ENCODE measurements around the gene NAV2.

The NAV2 gene

GRCh38 chr11:20050551-20051333 is 338.1 kb downstream of the NAV2 start:
- DNase-seq: no peak

DNA sequence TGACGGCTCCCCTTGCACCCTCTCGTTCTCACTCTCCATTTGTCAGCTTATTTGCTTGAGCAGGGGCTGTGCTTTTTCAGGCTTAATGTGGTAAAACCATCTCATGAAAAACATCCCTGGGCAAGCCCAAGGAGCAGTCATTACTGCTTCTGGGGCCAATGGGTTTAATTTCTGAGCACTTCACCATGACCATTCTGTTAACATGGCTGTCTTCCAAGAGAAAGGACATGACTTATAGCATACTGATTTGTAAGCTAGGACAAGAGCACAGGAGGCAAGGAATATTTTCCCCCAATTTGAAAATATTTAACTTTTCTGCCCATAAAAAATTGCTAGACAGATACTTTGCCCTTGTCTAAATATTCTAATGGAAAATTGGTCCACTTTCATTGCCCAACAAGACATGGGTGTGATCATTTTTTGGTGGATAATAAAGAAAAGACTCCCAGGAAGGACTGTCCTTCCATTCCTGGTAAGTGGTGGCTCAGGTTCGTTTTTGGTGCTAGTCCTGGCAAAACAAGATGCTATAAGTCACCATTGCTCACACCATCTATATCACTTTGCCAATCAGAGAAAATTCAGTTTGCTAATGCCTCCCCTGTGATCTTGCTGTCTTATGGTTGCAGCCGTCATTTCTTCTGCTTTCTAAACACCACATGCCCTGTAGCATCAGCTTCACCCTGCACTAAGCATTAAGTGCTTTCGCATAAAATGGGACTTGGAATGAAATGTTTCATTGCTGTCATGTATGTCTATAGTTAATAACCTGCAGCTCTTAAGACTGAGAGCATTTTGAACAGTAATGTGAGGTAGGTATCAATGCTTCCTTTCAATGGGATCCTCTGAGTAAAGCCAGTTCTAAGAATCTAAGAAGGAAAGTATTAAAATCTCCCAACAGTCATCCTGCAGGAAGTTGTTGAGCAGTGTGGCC is 339.1 kb downstream of the NAV2 start:
- DNase-seq: no peak

GRCh38 chr11:20053572-20053971 is 340.9 kb downstream of the NAV2 start:
- no peak for DNase-seq

- DNase-seq: no peak
Measured at GRCh38 chr11:20054584-20054983, 341.9 kb downstream of the NAV2 start.

DNA sequence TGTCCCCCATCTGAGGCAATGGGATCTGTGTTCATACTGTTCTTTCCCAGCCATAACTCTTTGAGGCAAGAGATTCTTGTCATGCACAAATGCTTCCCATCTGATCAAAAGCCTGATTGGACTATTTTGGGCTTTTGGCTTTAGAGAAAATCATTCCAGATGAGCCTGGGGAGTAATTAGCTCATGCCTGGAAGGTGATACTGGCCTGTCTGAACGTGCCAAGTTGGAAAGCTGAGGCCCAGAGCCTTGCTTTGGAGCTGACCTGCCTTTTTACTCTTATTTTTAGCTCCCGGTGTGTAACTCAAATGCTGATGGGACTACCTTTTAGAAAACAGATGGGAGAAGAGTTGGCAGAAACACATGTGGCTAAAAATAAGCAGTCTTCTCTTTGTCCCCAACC is 342.7 kb downstream of the NAV2 start:
- no peak for DNase-seq

DNA sequence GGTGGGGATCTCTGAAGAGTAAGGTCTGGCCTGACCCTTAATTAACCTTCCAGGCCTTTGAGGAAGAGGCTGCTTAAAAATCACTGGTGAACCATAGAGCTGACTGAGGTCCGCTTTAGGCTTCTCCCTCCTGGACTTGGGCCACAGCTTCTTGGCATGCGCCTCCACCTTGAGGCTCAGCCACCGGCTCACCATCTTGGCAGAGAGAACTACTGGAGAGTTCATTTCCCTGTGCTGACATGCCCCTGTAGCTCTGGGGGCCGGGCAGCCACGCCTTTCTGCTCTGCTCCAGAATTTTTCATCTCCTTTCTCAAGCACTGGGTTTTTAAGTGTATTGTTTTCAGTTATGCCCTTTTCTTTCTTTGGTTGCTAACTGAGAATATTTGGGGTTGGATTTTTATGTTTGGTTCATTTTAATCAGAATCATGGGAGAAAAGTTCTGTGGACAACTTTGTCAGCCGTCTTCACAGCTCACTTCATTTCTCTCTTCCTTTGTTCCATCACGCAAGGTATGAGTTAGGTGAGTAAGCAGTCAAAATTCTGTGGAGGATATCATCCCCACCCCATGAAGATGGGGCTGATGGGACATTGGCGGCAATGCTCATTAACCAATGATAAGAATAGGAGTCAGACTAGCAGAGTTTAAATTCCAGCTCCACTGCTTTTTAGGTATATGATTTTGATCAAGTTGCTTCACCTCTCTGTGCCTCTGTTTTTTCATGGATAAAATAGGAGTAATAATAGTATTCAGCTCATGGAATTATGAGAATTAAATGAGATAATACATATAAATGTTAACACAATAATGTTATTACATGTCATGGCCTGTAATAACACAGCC is 343.7 kb downstream of the NAV2 start:
- no peak for DNase-seq

DNA sequence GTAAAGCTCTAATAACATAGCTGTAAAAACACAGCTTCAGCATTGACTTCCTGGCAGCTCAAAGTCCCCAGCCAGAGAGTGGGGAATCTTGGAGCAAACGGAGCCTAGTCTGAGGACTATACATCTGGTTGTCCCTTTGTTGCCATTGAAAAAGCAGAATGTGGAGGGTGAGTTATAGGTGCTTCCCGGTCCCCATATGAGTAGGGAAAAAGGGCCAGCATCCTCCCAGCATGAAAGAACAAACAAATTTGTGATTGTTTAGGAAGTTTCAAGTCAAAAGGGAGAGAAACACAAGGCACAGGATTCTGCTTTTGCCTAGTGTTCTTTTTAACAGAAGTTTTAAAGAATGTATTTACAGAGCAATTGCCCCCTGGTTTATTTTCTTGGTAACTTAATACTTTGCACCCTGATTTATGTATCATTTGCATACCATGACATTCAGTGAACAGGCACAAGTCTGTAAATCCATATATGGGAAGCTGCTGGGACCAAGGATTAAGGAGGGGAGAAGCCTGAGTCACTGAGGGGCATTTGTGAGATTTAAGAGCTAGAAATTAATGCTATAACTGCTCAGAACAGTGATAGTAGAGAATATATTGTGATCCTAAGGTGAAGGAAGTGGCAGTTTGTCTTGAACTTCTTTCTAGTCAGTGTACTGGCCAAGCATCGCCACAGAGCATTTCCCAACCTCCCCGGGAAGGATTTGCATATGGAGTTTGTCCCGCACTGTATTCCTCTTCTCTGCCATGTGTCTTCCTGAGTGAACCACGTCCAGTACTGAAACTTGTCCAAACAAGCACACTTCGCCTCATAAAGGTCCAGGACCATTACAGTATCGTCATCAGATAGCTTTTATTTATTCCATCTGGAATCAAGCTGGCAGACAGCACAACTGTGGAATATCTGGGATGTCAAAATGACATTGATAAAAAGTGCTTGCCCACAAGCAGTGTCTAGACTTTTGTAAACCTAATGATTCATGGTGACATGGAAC is 344.6 kb downstream of the NAV2 start:
- no peak for DNase-seq

DNA sequence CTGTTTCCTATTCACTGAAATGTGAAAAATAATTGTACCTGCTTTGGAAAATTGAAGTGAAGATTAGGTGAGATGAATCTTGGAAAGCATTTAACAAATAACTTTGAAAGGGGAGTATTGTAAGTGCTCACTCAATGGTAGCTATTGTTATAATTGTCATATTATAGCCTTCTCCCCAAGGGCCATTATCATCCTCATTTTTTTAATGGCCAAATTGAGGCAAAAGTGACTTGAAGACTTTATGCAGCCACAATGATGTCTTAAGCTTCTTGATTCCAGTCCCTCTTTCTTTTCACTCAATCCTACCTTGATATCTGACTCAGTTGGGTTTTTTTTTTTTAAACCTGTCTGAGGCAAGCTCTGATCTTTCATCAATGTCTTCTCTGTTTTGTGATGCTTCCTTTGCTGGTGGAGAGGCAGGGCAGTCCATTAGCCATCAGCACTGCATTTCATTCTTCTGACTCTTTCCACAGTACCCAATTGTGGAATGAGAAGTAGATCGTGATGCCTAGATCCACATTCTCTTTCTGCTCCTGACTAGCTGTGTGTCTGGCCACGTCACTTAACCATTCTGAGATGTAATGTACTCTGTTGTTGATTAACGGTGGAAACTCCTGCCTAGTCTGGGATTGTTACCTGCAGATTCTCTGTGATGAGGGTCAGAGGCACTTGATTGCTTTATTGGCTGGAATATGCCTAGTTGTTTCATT is 346.3 kb downstream of the NAV2 start:
- no peak for DNase-seq

- no peak for DNase-seq
Measured at GRCh38 chr11:20059587-20060021, 347.0 kb downstream of the NAV2 start.

DNA sequence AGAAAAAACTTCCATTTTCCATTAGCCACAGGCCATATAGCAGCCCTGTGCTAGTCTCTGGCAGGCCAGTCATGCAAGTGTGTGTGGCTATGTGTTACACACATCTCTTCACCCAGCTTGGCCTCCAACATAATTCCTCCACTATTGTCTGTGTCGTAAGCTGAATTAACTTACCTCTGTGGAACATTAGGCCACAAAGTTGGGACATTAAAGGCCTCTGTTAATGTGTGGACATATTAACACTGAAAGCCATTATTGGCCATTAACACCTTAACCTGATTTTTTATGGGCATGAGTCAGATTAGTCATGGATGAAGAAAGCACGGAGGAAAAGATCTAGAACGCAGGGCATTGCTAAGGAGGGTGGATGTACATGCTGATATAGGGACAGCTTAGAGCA is 347.5 kb downstream of the NAV2 start:
- no peak for DNase-seq

GRCh38 chr11:20060647-20061205 is 348.1 kb downstream of the NAV2 start:
- DNase-seq: no peak

DNA sequence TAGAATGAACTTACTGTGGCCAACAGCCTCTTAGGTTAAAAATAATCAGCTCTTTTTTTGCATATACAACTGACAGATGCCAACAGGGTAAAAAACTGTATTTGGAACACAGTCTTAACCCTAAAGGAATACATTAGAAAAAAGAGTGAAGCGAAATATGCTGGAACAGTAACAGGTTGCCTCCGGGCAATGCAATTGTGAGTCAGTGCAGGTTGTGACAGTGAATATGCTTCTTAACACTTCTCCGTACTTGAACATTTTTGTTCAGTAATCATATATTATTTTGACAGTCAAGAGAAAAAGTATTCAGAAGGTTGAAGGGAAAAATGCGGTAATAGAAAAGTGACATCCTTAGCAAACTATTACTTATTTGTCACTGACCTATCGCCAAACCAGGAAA is 349.1 kb downstream of the NAV2 start:
- DNase-seq: no peak

GRCh38 chr11:20064961-20065405 is 352.3 kb downstream of the NAV2 start:
- DNase-seq: no peak

DNA sequence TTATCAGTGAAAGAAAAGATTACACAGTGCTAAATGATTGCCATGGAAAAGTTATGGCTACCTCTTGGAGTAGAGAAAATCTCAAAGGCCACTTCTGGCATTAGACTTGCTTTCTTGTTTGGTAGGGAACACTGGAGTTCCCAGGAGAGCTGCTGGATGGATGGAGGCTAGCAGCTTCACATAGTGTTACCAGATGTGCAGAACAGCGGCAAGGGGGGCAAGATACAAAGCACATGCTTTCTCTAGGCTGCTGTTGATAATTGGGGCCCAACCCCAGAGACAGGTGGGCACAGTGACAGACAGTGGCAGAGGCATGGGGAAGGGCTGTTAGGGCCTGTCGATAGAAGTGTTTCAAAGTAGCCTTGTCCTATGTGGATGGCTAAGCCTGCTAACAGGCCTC is 352.8 kb downstream of the NAV2 start:
- no peak for DNase-seq

GRCh38 chr11:20066013-20066782 is 353.6 kb downstream of the NAV2 start:
- DNase-seq: no peak

GRCh38 chr11:20066783-20067156 is 354.1 kb downstream of the NAV2 start:
- no peak for DNase-seq

DNA sequence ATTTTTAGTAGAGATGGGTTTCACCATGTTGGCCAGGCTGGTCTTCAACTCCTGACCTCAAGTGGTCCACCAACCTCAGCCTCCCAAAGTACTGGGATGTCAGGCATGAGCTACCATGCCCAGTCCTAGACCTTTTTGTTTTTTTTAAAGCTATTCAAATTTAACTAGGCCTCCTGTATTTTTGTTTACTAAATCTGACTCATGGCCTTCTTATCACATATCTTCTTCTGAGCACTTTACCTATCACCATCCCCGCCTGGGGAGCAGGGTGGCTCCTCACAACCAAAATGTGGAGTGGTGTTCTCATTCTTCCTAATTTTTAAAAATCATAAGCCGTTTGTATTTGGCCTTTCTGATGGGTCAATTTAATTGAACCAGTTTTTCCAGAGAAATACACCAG is 355.0 kb downstream of the NAV2 start:
- DNase-seq: no peak

DNA sequence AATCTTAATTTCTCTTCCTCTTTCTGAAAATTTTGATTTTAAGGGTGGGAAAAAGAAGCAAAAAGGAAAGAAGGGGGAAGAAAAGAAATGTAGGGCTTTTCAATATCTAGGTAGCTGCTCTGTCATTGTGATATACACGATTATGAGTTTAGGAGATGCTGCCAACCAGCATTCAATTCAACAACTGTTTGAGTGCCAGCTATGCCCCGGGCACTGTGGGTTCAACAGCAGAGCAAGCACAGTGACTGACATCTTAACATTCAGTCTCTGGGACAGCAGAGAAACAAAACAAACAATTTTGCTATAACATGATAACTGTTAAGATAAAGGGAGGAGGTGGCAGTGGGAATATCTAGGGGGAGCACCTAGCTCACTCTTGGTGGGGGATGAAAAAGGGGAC is 356.1 kb downstream of the NAV2 start:
- DNase-seq: no peak

DNA sequence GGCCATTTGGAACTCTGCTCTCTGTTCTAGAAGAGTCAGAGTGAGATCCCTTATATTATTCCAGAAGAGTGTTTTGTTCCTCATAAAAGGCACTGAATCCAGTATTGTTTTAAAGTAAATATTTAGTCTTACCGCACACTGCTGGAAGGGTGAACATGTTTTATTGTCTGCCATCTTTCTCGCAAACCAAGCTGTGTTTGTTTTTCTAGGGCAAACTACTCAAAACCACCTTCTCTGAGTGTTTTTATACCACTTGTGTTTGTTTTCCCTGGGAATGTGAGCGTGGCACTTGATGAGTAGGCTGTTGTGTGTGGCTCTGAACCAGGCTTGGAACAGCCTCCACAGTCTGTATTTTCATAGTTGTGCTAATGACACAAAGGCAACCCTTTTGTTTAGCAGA is 357.8 kb downstream of the NAV2 start:
- DNase-seq: no peak

DNA sequence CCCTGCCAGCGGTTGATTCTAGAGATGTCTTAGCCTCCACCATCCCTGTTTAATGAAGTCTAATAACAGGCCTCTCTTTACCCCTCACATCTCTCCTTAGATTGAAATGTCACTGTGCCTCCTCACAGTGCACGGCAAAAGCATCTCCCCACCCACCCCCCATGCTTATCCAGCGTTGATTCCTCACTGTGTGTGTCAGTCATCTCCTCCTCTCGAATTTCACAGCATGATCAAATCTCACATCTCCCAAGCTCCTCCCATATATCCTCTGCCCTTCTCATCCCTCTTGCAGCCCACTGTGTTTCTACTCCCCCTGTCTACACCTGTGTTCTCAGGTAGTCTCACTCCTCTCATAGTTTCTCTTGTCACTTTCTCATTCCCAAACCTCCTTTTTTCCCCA is 363.0 kb downstream of the NAV2 start:
- DNase-seq: no peak

Measured in activated effector memory CD4-positive, alpha-beta T cell treated with Interleukin-2 at 50 U/mL for 16 hours (primary cell).